HEK293T (cell line): ENCODE data around the gene LEUTX.

ENCODE experiments used
- ARNT ChIP-seq: fragments of 450-650 bp; IDR thresholded peaks from 2 replicates; pipeline ENCODE4 v1.6.1; 2017; ENCODE audit warnings: mild to moderate bottlenecking
- BHLHE40 ChIP-seq: fragments of 450-650 bp; IDR thresholded peaks from 2 replicates; pipeline ENCODE4 v1.6.1; 2016; ENCODE audit warnings: mild to moderate bottlenecking, moderate library complexity, borderline replicate concordance
- FOXA1 ChIP-seq: fragments of 450-650 bp; IDR thresholded peaks from 2 replicates; pipeline ENCODE4 v1.6.1; 2016; ENCODE audit warnings: mild to moderate bottlenecking
- FOXK2 ChIP-seq: fragments of 450-650 bp; IDR thresholded peaks from 2 replicates; pipeline ENCODE4 v1.6.1; 2016; ENCODE audit warnings: mild to moderate bottlenecking
- FOXM1 ChIP-seq: fragments of 450-650 bp; IDR thresholded peaks from 2 replicates; pipeline ENCODE4 v1.6.1; 2017; ENCODE audit warnings: mild to moderate bottlenecking, borderline replicate concordance
- HDGF ChIP-seq: fragments of 450-650 bp; IDR thresholded peaks from 2 replicates; pipeline ENCODE4 v1.6.1; 2017; ENCODE audit warnings: antibody characterized with exemption, borderline replicate concordance
- L3MBTL2 ChIP-seq: fragments of 450-650 bp; conservative IDR thresholded peaks from 2 replicates; pipeline ENCODE4 v1.6.1; 2016; ENCODE audit warnings: mild to moderate bottlenecking
- SP1 ChIP-seq: fragments of 450-650 bp; IDR thresholded peaks from 2 replicates; pipeline ENCODE4 v1.6.1; 2017
- SUZ12 ChIP-seq: fragments of 450-650 bp; IDR thresholded peaks from 2 replicates; pipeline ENCODE4 v1.6.1; 2016; ENCODE audit warnings: mild to moderate bottlenecking
- TARDBP ChIP-seq: fragments of 450-650 bp; IDR thresholded peaks from 2 replicates; pipeline ENCODE4 v1.6.1; 2016
- ZNF384 ChIP-seq: fragments of 450-650 bp; IDR thresholded peaks from 2 replicates; pipeline ENCODE4 v1.6.1; 2016

- TF ChIP-seq FOXA1 (no peak), ZNF384 (no peak), SP1 (no peak), SUZ12 (no peak), HDGF (no peak), FOXM1 (no peak), BHLHE40 (no peak), FOXK2 (no peak), ARNT (no peak), TARDBP (no peak), L3MBTL2 (no peak)
These were observed 40.8 kb upstream of the LEUTX start, which contains the start of gene CLC for GRCh38 chr19:39737891-39738290.
